Sigmoid colon (tissue), 3 donors: ENCODE data around the gene OR6C2.

Source experiments
- POLR2A ChIP-seq, 2 donors: fragments of 450-650 bp; IDR thresholded peaks; one replicate each; pipeline ENCODE4 v1.6.1; 2016; ENCODE audit warnings: antibody characterized with exemption in 2 of 2, mild to moderate bottlenecking in 2 of 2, moderate library complexity in 2 of 2
- TF ChIP-seq, protein P1 (sequence below), 4 experiments: fragments of 450-650 bp in 3 of 4; fragments of 200-600 bp in 1 of 4; IDR thresholded peaks; one replicate each; pipeline ENCODE4 v1.5.1; 2016 to 2019; ENCODE audit warnings: antibody characterized with exemption in 4 of 4, mild to moderate bottlenecking in 3 of 4, moderate library complexity in 2 of 4

DNA sequence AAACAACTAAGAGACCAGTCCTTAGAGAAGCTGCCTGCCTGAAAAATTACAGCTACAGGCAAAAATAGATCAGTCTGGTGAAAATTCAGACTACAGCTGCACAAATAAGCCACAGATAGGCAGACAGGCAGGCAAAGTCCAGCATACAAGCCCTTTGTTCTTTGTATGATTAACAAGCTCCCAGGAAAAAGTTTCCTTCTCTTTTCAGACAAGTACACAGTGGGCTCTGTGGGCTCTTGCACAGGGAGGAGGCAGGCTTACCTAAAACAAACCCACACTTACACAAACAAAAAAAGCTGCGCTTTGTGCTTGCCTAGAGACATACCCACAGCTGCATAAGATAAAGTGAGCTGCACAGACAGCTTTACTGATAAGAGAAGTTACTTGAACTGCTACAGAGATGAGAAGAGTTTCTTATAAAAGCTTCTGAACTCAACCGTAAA is 56.0 kb downstream of the OR6C2 start:
- TF ChIP-seq, protein P1, sequence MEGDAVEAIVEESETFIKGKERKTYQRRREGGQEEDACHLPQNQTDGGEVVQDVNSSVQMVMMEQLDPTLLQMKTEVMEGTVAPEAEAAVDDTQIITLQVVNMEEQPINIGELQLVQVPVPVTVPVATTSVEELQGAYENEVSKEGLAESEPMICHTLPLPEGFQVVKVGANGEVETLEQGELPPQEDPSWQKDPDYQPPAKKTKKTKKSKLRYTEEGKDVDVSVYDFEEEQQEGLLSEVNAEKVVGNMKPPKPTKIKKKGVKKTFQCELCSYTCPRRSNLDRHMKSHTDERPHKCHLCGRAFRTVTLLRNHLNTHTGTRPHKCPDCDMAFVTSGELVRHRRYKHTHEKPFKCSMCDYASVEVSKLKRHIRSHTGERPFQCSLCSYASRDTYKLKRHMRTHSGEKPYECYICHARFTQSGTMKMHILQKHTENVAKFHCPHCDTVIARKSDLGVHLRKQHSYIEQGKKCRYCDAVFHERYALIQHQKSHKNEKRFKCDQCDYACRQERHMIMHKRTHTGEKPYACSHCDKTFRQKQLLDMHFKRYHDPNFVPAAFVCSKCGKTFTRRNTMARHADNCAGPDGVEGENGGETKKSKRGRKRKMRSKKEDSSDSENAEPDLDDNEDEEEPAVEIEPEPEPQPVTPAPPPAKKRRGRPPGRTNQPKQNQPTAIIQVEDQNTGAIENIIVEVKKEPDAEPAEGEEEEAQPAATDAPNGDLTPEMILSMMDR (IDR thresholded peaks at IDR 0.05): no peak
- no peak for TF ChIP-seq POLR2A (IDR thresholded peaks at IDR 0.05)
